ENCODE measurements around the gene NECTIN2.

Gene NECTIN2

DNA sequence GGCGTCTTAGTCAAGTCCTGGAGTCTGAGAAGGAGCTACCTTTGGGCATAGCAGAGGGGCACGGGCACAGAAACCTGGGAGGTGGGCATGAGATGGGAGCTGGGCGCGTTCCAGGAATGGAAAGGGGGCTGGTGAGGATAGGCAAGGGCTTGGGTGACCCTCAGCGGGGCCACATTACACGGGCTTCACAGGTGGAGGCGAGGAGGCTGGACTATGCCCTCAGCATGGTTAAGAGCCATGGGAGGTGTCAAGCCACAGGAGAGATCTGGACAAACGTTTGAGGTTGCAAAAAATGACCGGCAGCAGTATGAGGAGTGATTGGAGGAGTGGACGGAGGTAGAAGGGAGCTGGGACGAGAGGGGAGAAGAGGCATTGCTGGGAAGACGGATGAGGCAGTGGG, 21.5 kb downstream of the NECTIN2 start:
- Histone ChIP-seq H3F3A (ENCODE audit: control insufficient read depth, insufficient read depth) (no peaks in the 10 kb centered on the region), H3K79me2 (ENCODE audit: control insufficient read depth, low read length) (no peaks in the 10 kb centered on the region), H3K9me3 (ENCODE audit: control insufficient read depth, insufficient read depth, low read length) (no peaks in the 10 kb centered on the region), H3K9me2 (replicated peaks; ENCODE audit: control insufficient read depth, low read length) (no peaks in the 10 kb centered on the region), H3K27ac (ENCODE audit: low read depth, low read length) (no peak overlapping the region), H3K4me3 (ENCODE audit: low read length) (no peak overlapping the region), H3K4me2 (ENCODE audit: low read length) (no peak overlapping the region), H3K36me3 (ENCODE audit: control insufficient read depth, low read length) (no peaks in the 10 kb centered on the region), H3K4me1 (ENCODE audit: control insufficient read depth, low read length) (no peaks in the 10 kb centered on the region), H3K27me3 (ENCODE audit: control insufficient read depth, low read length) (no peaks in the 10 kb centered on the region), H4K20me1 (ENCODE audit: control insufficient read depth, insufficient read depth, low read depth, low read length) (no peaks in the 10 kb centered on the region)
- no peak for TF ChIP-seq EZH2phosphoT487 (IDR thresholded peaks at IDR 0.05; ENCODE audit: borderline replicate concordance, low read length)

DNA sequence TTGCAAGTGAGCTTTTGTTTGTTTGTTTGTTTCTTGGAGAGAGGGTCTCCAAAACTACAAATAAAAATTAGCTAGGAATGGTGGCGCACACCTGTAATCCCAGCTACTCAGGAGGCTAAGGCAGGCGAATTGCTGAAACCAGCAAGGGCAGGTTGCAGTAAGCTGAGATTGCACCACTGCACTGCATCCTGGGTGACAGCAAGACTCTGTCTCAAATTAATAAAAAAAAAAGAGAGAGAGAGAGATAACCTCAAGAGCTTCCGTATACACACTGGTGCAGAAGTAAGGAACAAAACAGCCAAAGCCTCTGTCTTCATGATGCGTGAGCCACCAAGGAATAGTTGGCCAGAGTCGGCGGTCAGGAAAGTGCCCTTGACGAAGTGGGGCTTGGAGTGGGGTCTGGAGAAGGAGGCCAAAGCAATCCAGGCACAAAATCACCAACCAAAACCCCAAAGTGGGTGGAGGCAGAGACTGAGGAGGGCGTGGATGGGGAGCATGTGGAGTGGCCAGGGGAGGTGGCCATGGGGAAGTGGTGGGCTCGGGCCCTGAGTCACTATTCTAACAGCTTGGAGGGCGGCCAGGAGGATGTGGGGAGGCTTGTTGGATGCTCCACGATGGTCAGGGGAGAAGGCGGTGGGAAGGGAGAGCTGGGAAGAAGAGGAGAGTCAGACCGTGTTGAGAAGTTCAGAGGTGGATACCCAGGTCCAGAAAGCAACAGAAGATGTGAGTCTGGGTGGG, 23.8 kb downstream of the NECTIN2 start:
- Histone ChIP-seq H3K36me3 (ENCODE audit: control insufficient read depth, low read length) (no peaks in the 10 kb centered on the region), H3K9me3 (ENCODE audit: control insufficient read depth, insufficient read depth, low read length) (no peaks in the 10 kb centered on the region), H3K27ac (ENCODE audit: low read depth, low read length) (no peak overlapping the region), H3K79me2 (ENCODE audit: control insufficient read depth, low read length) (no peaks in the 10 kb centered on the region), H4K20me1 (ENCODE audit: control insufficient read depth, insufficient read depth, low read depth, low read length) (no peaks in the 10 kb centered on the region), H3K4me1 (ENCODE audit: control insufficient read depth, low read length) (no peaks in the 10 kb centered on the region), H3F3A (ENCODE audit: control insufficient read depth, insufficient read depth) (no peaks in the 10 kb centered on the region), H3K27me3 (ENCODE audit: control insufficient read depth, low read length) (no peaks in the 10 kb centered on the region), H3K9me2 (replicated peaks; ENCODE audit: control insufficient read depth, low read length) (no peaks in the 10 kb centered on the region), H3K4me2 (ENCODE audit: low read length) (no peak overlapping the region), H3K4me3 (ENCODE audit: low read length) (no peak overlapping the region)
- no peak for TF ChIP-seq EZH2phosphoT487 (IDR thresholded peaks at IDR 0.05; ENCODE audit: borderline replicate concordance, low read length)
- TF ChIP-seq, protein P1, sequence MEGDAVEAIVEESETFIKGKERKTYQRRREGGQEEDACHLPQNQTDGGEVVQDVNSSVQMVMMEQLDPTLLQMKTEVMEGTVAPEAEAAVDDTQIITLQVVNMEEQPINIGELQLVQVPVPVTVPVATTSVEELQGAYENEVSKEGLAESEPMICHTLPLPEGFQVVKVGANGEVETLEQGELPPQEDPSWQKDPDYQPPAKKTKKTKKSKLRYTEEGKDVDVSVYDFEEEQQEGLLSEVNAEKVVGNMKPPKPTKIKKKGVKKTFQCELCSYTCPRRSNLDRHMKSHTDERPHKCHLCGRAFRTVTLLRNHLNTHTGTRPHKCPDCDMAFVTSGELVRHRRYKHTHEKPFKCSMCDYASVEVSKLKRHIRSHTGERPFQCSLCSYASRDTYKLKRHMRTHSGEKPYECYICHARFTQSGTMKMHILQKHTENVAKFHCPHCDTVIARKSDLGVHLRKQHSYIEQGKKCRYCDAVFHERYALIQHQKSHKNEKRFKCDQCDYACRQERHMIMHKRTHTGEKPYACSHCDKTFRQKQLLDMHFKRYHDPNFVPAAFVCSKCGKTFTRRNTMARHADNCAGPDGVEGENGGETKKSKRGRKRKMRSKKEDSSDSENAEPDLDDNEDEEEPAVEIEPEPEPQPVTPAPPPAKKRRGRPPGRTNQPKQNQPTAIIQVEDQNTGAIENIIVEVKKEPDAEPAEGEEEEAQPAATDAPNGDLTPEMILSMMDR (IDR thresholded peaks at IDR 0.05; ENCODE audit: low read depth, low read length, poor library complexity, severe bottlenecking): no peak

- Histone ChIP-seq H3K79me2 (ENCODE audit: control insufficient read depth, low read length) (no peaks in the 10 kb centered on the region), H3K36me3 (ENCODE audit: control insufficient read depth, low read length) (no peaks in the 10 kb centered on the region), H3K4me2 (ENCODE audit: low read length) (no peak overlapping the region), H4K20me1 (ENCODE audit: control insufficient read depth, insufficient read depth, low read depth, low read length) (no peaks in the 10 kb centered on the region), H3K27me3 (ENCODE audit: control insufficient read depth, low read length) (no peaks in the 10 kb centered on the region), H3K9me3 (ENCODE audit: control insufficient read depth, insufficient read depth, low read length) (no peaks in the 10 kb centered on the region), H3K4me3 (ENCODE audit: low read length) (no peak overlapping the region), H3K9me2 (replicated peaks; ENCODE audit: control insufficient read depth, low read length) (no peaks in the 10 kb centered on the region), H3F3A (ENCODE audit: control insufficient read depth, insufficient read depth) (no peaks in the 10 kb centered on the region), H3K4me1 (ENCODE audit: control insufficient read depth, low read length) (peaks cover 2% of the 10 kb centered on the region), H3K27ac (ENCODE audit: low read depth, low read length) (no peak overlapping the region)
- no peak for TF ChIP-seq EZH2phosphoT487 (IDR thresholded peaks at IDR 0.05; ENCODE audit: borderline replicate concordance, low read length)
- TF ChIP-seq, protein P1 (IDR thresholded peaks at IDR 0.05; ENCODE audit: low read depth, low read length, poor library complexity, severe bottlenecking): no peak
Observed at GRCh38 chr19:44871809-44872208, 25.7 kb downstream of the NECTIN2 start.

- Histone ChIP-seq H3K79me2 (ENCODE audit: control insufficient read depth, low read length) (no peaks in the 10 kb centered on the region), H3K4me2 (ENCODE audit: low read length) (no peak overlapping the region), H3K4me3 (ENCODE audit: low read length) (no peak overlapping the region), H3F3A (ENCODE audit: control insufficient read depth, insufficient read depth) (no peaks in the 10 kb centered on the region), H4K20me1 (ENCODE audit: control insufficient read depth, insufficient read depth, low read depth, low read length) (no peaks in the 10 kb centered on the region), H3K27ac (ENCODE audit: low read depth, low read length) (no peak overlapping the region), H3K9me2 (replicated peaks; ENCODE audit: control insufficient read depth, low read length) (no peaks in the 10 kb centered on the region), H3K27me3 (ENCODE audit: control insufficient read depth, low read length) (no peaks in the 10 kb centered on the region), H3K9me3 (ENCODE audit: control insufficient read depth, insufficient read depth, low read length) (no peaks in the 10 kb centered on the region), H3K36me3 (ENCODE audit: control insufficient read depth, low read length) (no peaks in the 10 kb centered on the region), H3K4me1 (ENCODE audit: control insufficient read depth, low read length) (peaks cover 11% of the 10 kb centered on the region)
- TF ChIP-seq, protein P1 (IDR thresholded peaks at IDR 0.05; ENCODE audit: low read depth, low read length, poor library complexity, severe bottlenecking): no peak
- no peak for TF ChIP-seq EZH2phosphoT487 (IDR thresholded peaks at IDR 0.05; ENCODE audit: borderline replicate concordance, low read length)
Observed at GRCh38 chr19:44872661-44873060, 26.6 kb downstream of the NECTIN2 start.
